KMS-11 (cell line): Measurements from ENCODE around the gene C22orf15.

ENCODE experiments used
- H2AFZ ChIP-seq: fragments of 200-600 bp; sonication (generic); 2 replicates; pipeline ENCODE4 v1.6.1; 2016; ENCODE audit warnings: antibody characterized with exemption, mixed run types, low read depth
- H3K27ac ChIP-seq: fragments of 200-600 bp; sonication (generic); 2 replicates; pipeline ENCODE4 v1.6.1; 2016; ENCODE audit warnings: mild to moderate bottlenecking, mixed run types
- H3K27me3 ChIP-seq: fragments of 200-600 bp; sonication (generic); 2 replicates; pipeline ENCODE4 v1.6.1; 2017; ENCODE audit warnings: mild to moderate bottlenecking, low read depth, mixed run types, moderate library complexity; ENCODE audit not compliant: insufficient read depth
- H3K36me3 ChIP-seq: fragments of 200-600 bp; sonication (generic); 2 replicates; pipeline ENCODE4 v1.6.1; 2017; ENCODE audit warnings: mild to moderate bottlenecking, mixed run types; ENCODE audit not compliant: insufficient read depth
- H3K4me1 ChIP-seq: fragments of 200-600 bp; sonication (generic); 2 replicates; pipeline ENCODE4 v1.6.1; 2016; ENCODE audit warnings: mild to moderate bottlenecking, low read depth, mixed run types; ENCODE audit not compliant: poor library complexity, severe bottlenecking
- H3K4me2 ChIP-seq: fragments of 200-600 bp; sonication (generic); 2 replicates; pipeline ENCODE4 v1.7.0; 2016; ENCODE audit warnings: mild to moderate bottlenecking, mixed run types
- H3K4me3 ChIP-seq: fragments of 200-600 bp; sonication (generic); IDR thresholded peaks from 2 replicates; pipeline ENCODE4 v1.6.1; 2017; ENCODE audit warnings: low read depth, low read length, mixed read lengths; ENCODE audit not compliant: insufficient read depth
- H3K79me2 ChIP-seq: fragments of 200-600 bp; sonication (generic); 2 replicates; pipeline ENCODE4 v1.6.1; 2016; ENCODE audit warnings: low read depth, mixed run types; ENCODE audit not compliant: insufficient read depth
- H3K9ac ChIP-seq: fragments of 200-600 bp; sonication (generic); 2 replicates; pipeline ENCODE4 v1.6.1; 2016; ENCODE audit warnings: mild to moderate bottlenecking, mixed run types
- H4K20me1 ChIP-seq: fragments of 200-600 bp; sonication (generic); 2 replicates; pipeline ENCODE4 v1.6.1; 2016; ENCODE audit warnings: mild to moderate bottlenecking, mixed run types; ENCODE audit not compliant: insufficient read depth
- TF ChIP-seq, protein P1 (sequence below): fragments of 200-600 bp; sonication (generic); conservative IDR thresholded peaks from 2 replicates; pipeline ENCODE4 v1.6.1; 2017; ENCODE audit warnings: low read depth, mild to moderate bottlenecking, antibody characterized with exemption, low read length, moderate library complexity, mixed read lengths

C22orf15 gene

DNA sequence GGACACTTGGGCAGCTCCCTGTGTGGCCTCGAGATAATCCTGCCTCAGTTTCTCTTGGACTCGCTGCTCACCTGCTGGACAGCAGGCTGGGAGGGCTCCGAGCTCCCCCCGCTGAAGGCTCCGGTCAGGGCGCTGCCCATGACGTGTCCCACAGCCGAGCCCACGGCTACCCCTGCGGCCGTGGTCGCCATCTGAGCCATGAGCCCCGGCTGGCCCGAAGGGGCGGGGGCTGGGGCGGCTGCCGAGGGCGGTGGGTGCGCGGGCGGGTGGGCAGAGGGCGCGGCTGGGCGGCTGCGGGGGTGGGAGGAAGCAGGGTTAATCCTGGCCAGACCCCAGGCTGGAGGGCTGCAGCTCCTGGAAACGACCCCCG lies 4.5 kb downstream of the C22orf15 start:
- Histone ChIP-seq H3K4me1 (peaks cover 53% of the 10 kb centered on the region), H3K36me3 (no peaks in the 10 kb centered on the region), H3K27me3 (no peaks in the 10 kb centered on the region), H3K9ac (peak overlapping the region; percentile 91), H3K27ac (peak overlapping the region; percentile 72), H2AFZ (peak overlapping the region; percentile 86; the same call in 1 of the 2 replicates), H3K4me3 (peak overlapping the region; percentile 32), H4K20me1 (no peaks in the 10 kb centered on the region), H3K4me2 (peak overlapping the region; percentile 82), H3K79me2 (peaks cover 11% of the 10 kb centered on the region)
- TF ChIP-seq, protein P1, sequence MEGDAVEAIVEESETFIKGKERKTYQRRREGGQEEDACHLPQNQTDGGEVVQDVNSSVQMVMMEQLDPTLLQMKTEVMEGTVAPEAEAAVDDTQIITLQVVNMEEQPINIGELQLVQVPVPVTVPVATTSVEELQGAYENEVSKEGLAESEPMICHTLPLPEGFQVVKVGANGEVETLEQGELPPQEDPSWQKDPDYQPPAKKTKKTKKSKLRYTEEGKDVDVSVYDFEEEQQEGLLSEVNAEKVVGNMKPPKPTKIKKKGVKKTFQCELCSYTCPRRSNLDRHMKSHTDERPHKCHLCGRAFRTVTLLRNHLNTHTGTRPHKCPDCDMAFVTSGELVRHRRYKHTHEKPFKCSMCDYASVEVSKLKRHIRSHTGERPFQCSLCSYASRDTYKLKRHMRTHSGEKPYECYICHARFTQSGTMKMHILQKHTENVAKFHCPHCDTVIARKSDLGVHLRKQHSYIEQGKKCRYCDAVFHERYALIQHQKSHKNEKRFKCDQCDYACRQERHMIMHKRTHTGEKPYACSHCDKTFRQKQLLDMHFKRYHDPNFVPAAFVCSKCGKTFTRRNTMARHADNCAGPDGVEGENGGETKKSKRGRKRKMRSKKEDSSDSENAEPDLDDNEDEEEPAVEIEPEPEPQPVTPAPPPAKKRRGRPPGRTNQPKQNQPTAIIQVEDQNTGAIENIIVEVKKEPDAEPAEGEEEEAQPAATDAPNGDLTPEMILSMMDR, result no peak

DNA sequence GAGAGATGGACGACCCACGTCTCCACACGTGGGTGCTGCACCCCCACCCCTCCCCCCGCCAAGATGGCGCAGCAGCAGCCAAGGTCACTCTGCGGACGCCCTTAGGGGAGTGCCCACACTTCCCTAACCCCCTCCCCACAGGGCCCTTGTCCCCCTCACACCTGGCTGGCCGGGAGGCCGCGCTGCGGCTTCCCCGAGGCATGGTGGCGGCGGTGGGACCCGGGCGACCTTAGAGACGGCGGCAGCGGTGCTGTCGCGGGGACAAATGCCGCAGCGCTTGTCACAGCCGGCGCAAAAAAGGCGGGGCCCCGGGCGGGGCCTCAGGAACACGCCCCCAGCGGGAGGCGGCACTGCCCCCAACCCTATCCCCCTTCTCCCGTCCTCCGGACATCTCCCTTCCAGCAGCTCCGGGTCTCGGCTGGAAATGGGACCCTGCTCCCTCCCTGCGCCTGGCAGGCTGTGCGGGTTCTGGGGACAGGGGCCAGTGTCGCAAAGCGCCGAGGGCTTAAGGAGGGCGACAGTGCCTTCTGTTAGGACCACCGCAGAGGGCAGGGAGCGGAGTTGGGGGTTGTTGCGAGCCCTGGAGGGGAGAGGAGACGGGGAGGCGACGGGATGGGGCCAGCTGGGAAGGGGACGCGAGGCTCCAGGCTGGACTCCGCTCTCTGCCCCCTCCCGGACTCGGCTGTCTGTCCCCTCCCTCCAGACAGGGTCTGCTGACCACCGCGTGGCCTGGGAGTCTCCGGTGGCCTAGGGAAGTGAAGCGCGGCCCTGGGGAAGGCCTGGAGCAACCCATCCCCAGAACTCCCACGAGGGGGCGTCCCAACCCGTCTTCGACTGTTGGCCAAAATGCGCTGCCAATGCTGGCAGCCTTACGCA lies 5.1 kb downstream of the C22orf15 start, which contains the start of gene CHCHD10:
TSS of gene CHCHD10 (minus strand) at position 300 of the 876 bp plus-strand sequence. CDS start at position 202, 98 bp downstream.
- peak within 1 kb of the TSS; percentile 86 for H3K4me2 ChIP-seq
- peak within 1 kb of the TSS; percentile 86 for H2AFZ ChIP-seq
- peak within 1 kb of the TSS; percentile 91 for H3K9ac ChIP-seq
- no peaks in the 10 kb centered on the region for H3K36me3 ChIP-seq
- TF ChIP-seq, protein P1, result peak; percentile 61
- peaks cover 55% of the 10 kb centered on the region for H3K4me1 ChIP-seq
- peak within 1 kb of the TSS; percentile 32 for H3K4me3 ChIP-seq
- peaks cover 11% of the 10 kb centered on the region for H3K79me2 ChIP-seq
- peak within 1 kb of the TSS; percentile 72 for H3K27ac ChIP-seq
- no peaks in the 10 kb centered on the region for H3K27me3 ChIP-seq
- H4K20me1 ChIP-seq, result no peaks in the 10 kb centered on the region

DNA sequence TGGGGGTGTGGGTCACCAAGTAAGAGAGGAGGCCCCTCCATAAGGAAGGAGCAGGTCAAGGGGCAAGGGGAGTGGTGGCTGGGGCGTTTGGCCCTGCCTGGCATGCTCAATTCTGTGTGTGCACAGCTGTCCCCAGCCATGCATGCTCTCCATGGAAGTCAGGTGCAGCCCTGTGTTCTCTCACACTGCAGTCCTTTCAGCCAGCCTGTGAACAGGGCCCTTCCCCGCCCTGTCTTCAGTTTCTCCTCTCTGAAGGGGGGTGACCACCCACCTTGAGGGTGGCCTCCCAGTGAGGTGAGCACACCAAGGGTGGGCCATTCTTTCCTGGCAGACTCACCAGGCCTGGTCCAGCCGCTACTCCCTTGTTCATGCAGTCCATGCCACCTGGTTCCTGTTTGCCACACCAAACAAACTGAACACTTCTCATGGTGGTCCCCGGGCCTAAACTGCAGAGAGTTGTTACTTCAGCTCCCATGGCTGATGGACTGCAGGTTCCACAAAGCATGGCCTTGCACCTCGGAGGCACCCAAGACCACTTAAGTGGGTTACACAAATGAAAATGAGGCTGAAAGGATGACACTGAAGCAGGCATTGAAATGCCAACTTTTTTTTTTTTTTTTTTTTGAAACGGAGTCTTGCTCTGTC lies 6.7 kb downstream of the C22orf15 start:
- no peaks in the 10 kb centered on the region for H3K27me3 ChIP-seq
- H3K4me2 ChIP-seq, result peak overlapping the region; percentile 86; the same call in 1 of the 2 replicates
- TF ChIP-seq, protein P1, result no peak
- no peak overlapping the region for H3K27ac ChIP-seq
- peaks cover 11% of the 10 kb centered on the region for H3K79me2 ChIP-seq
- no peak overlapping the region for H2AFZ ChIP-seq
- peaks cover 63% of the 10 kb centered on the region for H3K4me1 ChIP-seq
- no peaks in the 10 kb centered on the region for H4K20me1 ChIP-seq
- H3K9ac ChIP-seq, result no peak overlapping the region
- H3K36me3 ChIP-seq, result no peaks in the 10 kb centered on the region
- H3K4me3 ChIP-seq, result no peak overlapping the region

DNA sequence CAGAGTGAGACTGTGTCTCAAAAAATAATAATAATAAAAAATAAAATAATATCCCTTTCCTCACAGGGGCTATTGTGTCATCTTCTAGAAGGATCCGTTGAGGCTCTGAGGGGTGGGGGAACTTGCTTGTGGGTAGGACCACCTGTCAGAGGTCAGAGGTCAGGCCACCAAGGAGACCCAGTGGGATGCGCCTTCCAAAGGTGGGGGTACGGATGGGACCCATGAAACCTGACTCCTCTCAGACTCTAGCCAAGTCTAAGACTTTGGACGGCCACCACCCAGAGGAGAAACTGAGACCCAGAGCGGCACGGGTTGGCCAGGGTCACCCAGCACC lies 9.5 kb downstream of the C22orf15 start:
- H3K79me2 ChIP-seq, result peaks cover 1% of the 10 kb centered on the region
- peak overlapping the region; percentile 76 for H3K4me2 ChIP-seq
- no peaks in the 10 kb centered on the region for H3K27me3 ChIP-seq
- H3K4me1 ChIP-seq, result peaks cover 49% of the 10 kb centered on the region
- H3K36me3 ChIP-seq, result no peaks in the 10 kb centered on the region
- H2AFZ ChIP-seq, result peak overlapping the region; percentile 73
- H3K27ac ChIP-seq, result no peak overlapping the region
- no peaks in the 10 kb centered on the region for H4K20me1 ChIP-seq
- TF ChIP-seq, protein P1, result no peak
- H3K4me3 ChIP-seq, result no peak overlapping the region
- no peak overlapping the region for H3K9ac ChIP-seq
